ENCODE data around the gene PLA2G4A. TPM values are rescaled to one million over a fixed set of nuclear protein-coding genes. Genes with fewer than 3 reads are reported as not detected.

Gene PLA2G4A
- total RNA-seq, 1 experiment from 2014 or later = 8.6 TPM

DNA sequence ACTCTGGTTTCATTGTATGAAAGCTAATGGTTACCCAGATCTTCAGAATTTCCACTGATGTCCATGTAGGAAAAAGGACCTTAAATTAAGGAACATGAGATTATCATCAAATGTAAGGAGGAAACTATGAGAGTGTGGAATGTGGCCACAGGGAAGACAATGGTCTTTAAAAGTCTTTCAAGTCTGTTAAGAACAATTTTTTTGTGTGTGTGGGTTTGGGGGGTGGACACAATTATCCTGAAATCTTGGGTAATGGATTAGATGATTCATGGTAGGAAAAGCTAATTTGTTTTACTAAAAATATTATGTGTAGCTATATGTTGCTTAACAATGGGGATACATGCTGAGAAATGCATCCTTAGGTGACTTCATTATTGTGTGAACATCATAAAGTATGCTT lies 72.9 kb downstream of the PLA2G4A start:
- Histone ChIP-seq H3K79me2 (ENCODE audit: insufficient read depth, low read length) (no peaks in the 10 kb centered on the region), H3K9me3 (ENCODE audit: control insufficient read depth in 1 of 2, insufficient read depth in 1 of 2, low read depth in 1 of 2, low read length in 2 of 2) (no peaks in the 10 kb centered on the region), H3K27me3 (ENCODE audit: insufficient read depth, low read length) (no peaks in the 10 kb centered on the region), H3K9ac (ENCODE audit: low read length) (no peak overlapping the region), H3K4me1 (ENCODE audit: control insufficient read depth in 1 of 2, insufficient read depth in 2 of 2, low read length in 2 of 2) (no peaks in the 10 kb centered on the region), H3K9me2 (ENCODE audit: insufficient read depth) (no peaks in the 10 kb centered on the region), H3K4me3 (replicated peaks in 1 of 2; ENCODE audit: low read depth in 1 of 2, low read length in 2 of 2) (no peak overlapping the region), H3K4me2 (ENCODE audit: low read length) (no peak overlapping the region), H3K36me3 (ENCODE audit: control insufficient read depth in 1 of 2, insufficient read depth in 2 of 2, low read length in 2 of 2) (no peaks in the 10 kb centered on the region), H3K27ac (ENCODE audit: low read depth, low read length) (no peak overlapping the region), H4K20me1 (ENCODE audit: insufficient read depth) (no peaks in the 10 kb centered on the region), H2AFZ (ENCODE audit: low read depth, low read length, poor library complexity, severe bottlenecking) (no peak overlapping the region)
- intact Hi-C loops (cut with micrococcal nuclease) = no loop called here
- TF ChIP-seq, protein P1, sequence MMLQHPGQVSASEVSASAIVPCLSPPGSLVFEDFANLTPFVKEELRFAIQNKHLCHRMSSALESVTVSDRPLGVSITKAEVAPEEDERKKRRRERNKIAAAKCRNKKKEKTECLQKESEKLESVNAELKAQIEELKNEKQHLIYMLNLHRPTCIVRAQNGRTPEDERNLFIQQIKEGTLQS (IDR thresholded peaks at IDR 0.05) = no peak
- TF ChIP-seq EGR1 (IDR thresholded peaks at IDR 0.05; ENCODE audit: low read depth) (no peak), CEBPB (IDR thresholded peaks at IDR 0.05; ENCODE audit: low read depth) (no peak), CBX3 (IDR thresholded peaks at IDR 0.05; ENCODE audit: low read depth) (no peak), POLR2A (IDR thresholded peaks at IDR 0.05; ENCODE audit: borderline replicate concordance, extremely low read depth, insufficient read depth, insufficient read length) (no peak), JUND (IDR thresholded peaks at IDR 0.05) (no peak), EZH2 (IDR thresholded peaks at IDR 0.05) (no peak), ZNF274 (IDR thresholded peaks at IDR 0.05; ENCODE audit: low read depth, low read length) (no peak), RAD21 (IDR thresholded peaks at IDR 0.05; ENCODE audit: low read depth) (no peak), FOSL1 (IDR thresholded peaks at IDR 0.05; ENCODE audit: low read depth) (no peak), ZFX (IDR thresholded peaks at IDR 0.05) (no peak), TCF7L2 (IDR thresholded peaks at IDR 0.05; ENCODE audit: borderline replicate concordance, extremely low read depth, insufficient read depth, insufficient read length) (no peak)
- TF ChIP-seq, protein P2, sequence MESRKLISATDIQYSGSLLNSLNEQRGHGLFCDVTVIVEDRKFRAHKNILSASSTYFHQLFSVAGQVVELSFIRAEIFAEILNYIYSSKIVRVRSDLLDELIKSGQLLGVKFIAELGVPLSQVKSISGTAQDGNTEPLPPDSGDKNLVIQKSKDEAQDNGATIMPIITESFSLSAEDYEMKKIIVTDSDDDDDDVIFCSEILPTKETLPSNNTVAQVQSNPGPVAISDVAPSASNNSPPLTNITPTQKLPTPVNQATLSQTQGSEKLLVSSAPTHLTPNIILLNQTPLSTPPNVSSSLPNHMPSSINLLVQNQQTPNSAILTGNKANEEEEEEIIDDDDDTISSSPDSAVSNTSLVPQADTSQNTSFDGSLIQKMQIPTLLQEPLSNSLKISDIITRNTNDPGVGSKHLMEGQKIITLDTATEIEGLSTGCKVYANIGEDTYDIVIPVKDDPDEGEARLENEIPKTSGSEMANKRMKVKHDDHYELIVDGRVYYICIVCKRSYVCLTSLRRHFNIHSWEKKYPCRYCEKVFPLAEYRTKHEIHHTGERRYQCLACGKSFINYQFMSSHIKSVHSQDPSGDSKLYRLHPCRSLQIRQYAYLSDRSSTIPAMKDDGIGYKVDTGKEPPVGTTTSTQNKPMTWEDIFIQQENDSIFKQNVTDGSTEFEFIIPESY (IDR thresholded peaks at IDR 0.05; ENCODE audit: extremely low read depth, insufficient replicate concordance, low read length) = no peak
- RAD21 ChIA-PET (ENCODE audit: low non-redundant PET in 1 of 2, low total read pairs in 2 of 2, uncharacterized antibody in 2 of 2, unreplicated experiment in 2 of 2) = no interaction called here
- ATAC-seq = no peak
- DNase-seq (ENCODE audit: low read depth, low spot score) = no peak
- CTCF ChIA-PET = no interaction called here
- POLR2A ChIA-PET = no interaction called here
- no TSS peak for BruUV-seq (replicated peaks)
